Aorta (tissue), 5 donors: ENCODE measurements around the gene DSG3. TPM values are rescaled to one million over a fixed set of nuclear protein-coding genes. Genes with fewer than 3 reads are reported as not detected.

ENCODE experiments used
- ATAC-seq: fragments of 200-7000 bp; cut with Tn5 transposase; one replicate; pipeline ENCODE4 v1.9.1; 2022; ENCODE audit warnings: moderate library complexity; ENCODE audit not compliant: low FRiP score
- DNase-seq, 2 donors: peaks; one replicate each; pipeline ENCODE4 v3.0.0-alpha.2; 2020
- H3K27ac ChIP-seq, 2 donors: one replicate each; pipeline ENCODE4 v1.5.1; 2013; ENCODE audit warnings: low read length in 2 of 2, mild to moderate bottlenecking in 2 of 2, moderate library complexity in 2 of 2, control low read depth in 1 of 2, inconsistent platforms in 1 of 2, low read depth in 1 of 2
- H3K27me3 ChIP-seq, 2 donors: one replicate each; pipeline ENCODE4 v1.6.1; 2013; ENCODE audit warnings: control low read depth in 1 of 2, low read length in 1 of 2, mild to moderate bottlenecking in 1 of 2, moderate library complexity in 1 of 2; ENCODE audit not compliant: insufficient read depth in 2 of 2, control insufficient read depth in 1 of 2
- H3K36me3 ChIP-seq, 2 donors: one replicate each; pipeline ENCODE4 v1.6.1; 2013; ENCODE audit warnings: control low read depth in 1 of 2, low read length in 1 of 2, mild to moderate bottlenecking in 1 of 2; ENCODE audit not compliant: insufficient read depth in 2 of 2, control insufficient read depth in 1 of 2
- H3K4me1 ChIP-seq, 2 donors: one replicate each; pipeline ENCODE4 v1.6.1; 2013; ENCODE audit warnings: low read length in 2 of 2, control low read depth in 1 of 2, mild to moderate bottlenecking in 1 of 2, moderate library complexity in 1 of 2; ENCODE audit not compliant: insufficient read depth in 2 of 2, control insufficient read depth in 1 of 2
- H3K4me3 ChIP-seq, 2 donors: one replicate each; pipeline ENCODE4 v1.5.1; 2013; ENCODE audit warnings: low read length in 2 of 2, control low read depth in 1 of 2, mild to moderate bottlenecking in 1 of 2
- H3K9me3 ChIP-seq: one replicate; pipeline ENCODE4 v1.6.1; 2013; ENCODE audit warnings: mild to moderate bottlenecking, low read length; ENCODE audit not compliant: control insufficient read depth
- WGBS, 2 donors: extraction: QIAGEN DNeasy Blood & Tissue Kit; methylation state at CpG; one replicate each; pipeline ENCODE4 v1.1.7; 2013; 5-methylcytosine and 5-hydroxymethylcytosine counted together
- intact Hi-C, 2 donors: fragments of 100-400 bp; cut with DNase I; formaldehyde crosslinking; loops; one replicate each; pipeline versions ENCODE4 v1.14.2 to v1.15.0; 2022
- polyA plus RNA-seq, 2 donors: library from polyadenylated mRNA; stranded (reverse); fragments of 200-250 nt; gene quantifications; one replicate each; pipeline ENCODE4 v1.2.3, GENCODE V29; 2013
- total RNA-seq, 2 donors: library from RNA; stranded (reverse); fragmentation: NEBNext Ultra II Directional; extraction: Animal tissue kit (Norgen Biotek cat#: 25700); gene quantifications; one replicate each; pipeline ENCODE4 v1.2.1, GENCODE V29; 2021
- donor health status: healthy with polysubstance abuse.
- donor health status: Bipolar disorder and iron deficiency.
- donor health status: DM: no; HTN: no; CAD: no.
- donor health status: DM: no; HTN: no; CAD: no.
- donor health status: DM: yes; HTN: yes; CAD: no.

The DSG3 gene
- total and polyA plus RNA-seq, 4 donors: 0.08 to 0.50 TPM; not detected in 2

GRCh38 chr18:31428211-31428610 is 19.3 kb upstream of the DSG3 start:
- no peaks in the 10 kb centered on the region for H3K4me1 ChIP-seq
- peaks cover 2% of the 10 kb centered on the region for H3K9me3 ChIP-seq
- no peak overlapping the region for H3K4me3 ChIP-seq
- ATAC-seq (no peak), DNase-seq (no peak)
- H3K27me3 ChIP-seq: no peaks in the 10 kb centered on the region
- no peaks in the 10 kb centered on the region for H3K36me3 ChIP-seq
- H3K27ac ChIP-seq: no peak overlapping the region
- intact Hi-C loops: no loop called here
- 85 to 94% methylated on average over 1 of the region's 1 CpG for WGBS, 2 donors

DNA sequence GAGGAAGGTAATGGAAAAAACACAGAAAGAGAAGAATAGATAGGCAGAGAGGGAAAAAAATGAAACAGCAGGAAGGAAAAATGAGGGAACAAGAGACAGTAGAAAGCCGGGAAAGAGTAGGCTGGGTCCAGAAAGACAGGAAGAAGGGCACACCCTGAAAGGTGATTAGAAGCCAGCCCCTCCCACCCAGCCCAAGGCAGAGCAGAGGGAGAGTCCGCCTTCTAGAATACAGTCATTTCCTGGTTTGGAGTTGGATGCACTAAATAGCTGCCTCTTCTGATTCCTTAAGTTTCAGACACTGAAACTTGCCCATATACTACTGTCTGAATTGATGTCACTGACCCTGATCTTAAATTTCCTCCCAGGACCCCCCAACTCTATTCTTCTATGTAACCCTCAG is 17.9 kb upstream of the DSG3 start:
- Histone ChIP-seq H3K4me3 (no peak overlapping the region), H3K36me3 (no peaks in the 10 kb centered on the region), H3K9me3 (peaks cover 1% of the 10 kb centered on the region), H3K4me1 (no peaks in the 10 kb centered on the region), H3K27me3 (no peaks in the 10 kb centered on the region), H3K27ac (no peak overlapping the region)
- intact Hi-C loops: no loop called here
- DNase-seq: no peak
- no peak for ATAC-seq
- 61 to 66% methylated on average over 2 of the region's 2 CpGs for WGBS, 2 donors

DNA sequence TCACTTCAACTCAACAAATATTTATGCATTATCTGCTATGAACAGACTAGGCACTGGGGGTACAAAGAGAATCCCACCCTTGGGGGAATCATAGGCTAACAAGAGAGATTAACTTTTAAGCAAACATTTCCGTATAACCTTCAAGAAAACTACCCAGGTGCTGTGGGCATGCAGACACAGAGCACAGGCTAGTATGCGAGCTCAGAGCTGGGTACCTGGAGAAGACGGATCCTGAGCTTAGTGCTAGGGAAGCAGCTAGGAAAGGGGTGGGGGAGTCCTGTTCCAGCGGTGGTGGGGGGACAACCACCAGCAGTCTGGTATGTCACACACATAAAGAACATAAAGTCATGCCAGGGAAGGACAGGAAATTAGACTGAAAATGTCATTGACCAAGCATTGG is 17.5 kb upstream of the DSG3 start:
- no peaks in the 10 kb centered on the region for H3K36me3 ChIP-seq
- DNase-seq (no peak), ATAC-seq (no peak)
- 64 to 72% methylated on average over 4 of the region's 4 CpGs for WGBS, 2 donors
- intact Hi-C loops: no loop called here
- H3K4me3 ChIP-seq: no peak overlapping the region
- H3K9me3 ChIP-seq: peaks cover 1% of the 10 kb centered on the region
- H3K27ac ChIP-seq: no peak overlapping the region
- H3K27me3 ChIP-seq: no peaks in the 10 kb centered on the region
- no peaks in the 10 kb centered on the region for H3K4me1 ChIP-seq

GRCh38 chr18:31430554-31430953 is 17.0 kb upstream of the DSG3 start:
- WGBS, 2 donors: 50 to 75% methylated on average over 1 of the region's 1 CpG
- H3K27ac ChIP-seq: no peak overlapping the region
- no peaks in the 10 kb centered on the region for H3K4me1 ChIP-seq
- no peak overlapping the region for H3K4me3 ChIP-seq
- H3K9me3 ChIP-seq: peaks cover 1% of the 10 kb centered on the region
- DNase-seq (no peak), ATAC-seq (no peak)
- intact Hi-C loops: no loop called here
- no peaks in the 10 kb centered on the region for H3K27me3 ChIP-seq
- H3K36me3 ChIP-seq: no peaks in the 10 kb centered on the region

- 78 to 87% methylated on average over 1 of the region's 1 CpG for WGBS, 2 donors
- no peaks in the 10 kb centered on the region for H3K27me3 ChIP-seq
- ATAC-seq (no peak), DNase-seq (no peak)
- H3K4me1 ChIP-seq: no peaks in the 10 kb centered on the region
- intact Hi-C loops: loop anchor here in 1 of 2 donors (1.0 kb wide), 1 partner anchor 9 kb away; no protein-coding TSS in a partner anchor
- no peak overlapping the region for H3K4me3 ChIP-seq
- H3K9me3 ChIP-seq: peaks cover 3% of the 10 kb centered on the region
- H3K27ac ChIP-seq: no peak overlapping the region
- H3K36me3 ChIP-seq: no peaks in the 10 kb centered on the region
Measured at GRCh38 chr18:31432316-31432715, 15.2 kb upstream of the DSG3 start.

- Histone ChIP-seq H3K27me3 (no peaks in the 10 kb centered on the region), H3K4me1 (no peaks in the 10 kb centered on the region), H3K36me3 (no peaks in the 10 kb centered on the region), H3K9me3 (peaks cover 3% of the 10 kb centered on the region), H3K4me3 (no peak overlapping the region), H3K27ac (no peak overlapping the region)
- ATAC-seq (no peak), DNase-seq (no peak)
- intact Hi-C loops: no loop called here
- WGBS, 2 donors: 76 to 77% methylated on average over 3 of the region's 3 CpGs
Measured at GRCh38 chr18:31436825-31437224, 10.7 kb upstream of the DSG3 start.

GRCh38 chr18:31438402-31438801 is 9.1 kb upstream of the DSG3 start:
- ATAC-seq: no peak

GRCh38 chr18:31439807-31440325 is 7.7 kb upstream of the DSG3 start:
- ATAC-seq (no peak), DNase-seq (no peak)
- Histone ChIP-seq H3K4me3 (no peak overlapping the region), H3K36me3 (no peaks in the 10 kb centered on the region), H3K27me3 (no peaks in the 10 kb centered on the region), H3K9me3 (peaks cover 2% of the 10 kb centered on the region), H3K4me1 (no peaks in the 10 kb centered on the region), H3K27ac (no peak overlapping the region)
- intact Hi-C loops: no loop called here
- WGBS, 2 donors: 76 to 86% methylated on average over 6 of the region's 6 CpGs

More at GRCh38 chr18:31438402-31438801, 9.1 kb upstream of the DSG3 start:
- H3K4me3 ChIP-seq: no peak overlapping the region
- H3K27ac ChIP-seq: no peak overlapping the region
- peaks cover 3% of the 10 kb centered on the region for H3K9me3 ChIP-seq
- no peaks in the 10 kb centered on the region for H3K36me3 ChIP-seq
- WGBS, 2 donors: 87% methylated on average over 2 of the region's 2 CpGs
- H3K27me3 ChIP-seq: no peaks in the 10 kb centered on the region
- no peaks in the 10 kb centered on the region for H3K4me1 ChIP-seq
- intact Hi-C loops: no loop called here
- no peak for DNase-seq

GRCh38 chr18:31440787-31441186 is 6.8 kb upstream of the DSG3 start:
- Histone ChIP-seq H3K27me3 (no peaks in the 10 kb centered on the region), H3K9me3 (peaks cover 2% of the 10 kb centered on the region), H3K4me1 (no peaks in the 10 kb centered on the region), H3K27ac (no peak overlapping the region), H3K4me3 (no peak overlapping the region), H3K36me3 (no peaks in the 10 kb centered on the region)
- 92 to 93% methylated on average over 6 of the region's 6 CpGs for WGBS, 2 donors
- ATAC-seq (no peak), DNase-seq (no peak)
- intact Hi-C loops: no loop called here
